A673 (cell line): ENCODE measurements around the gene MS4A4E. TPM values are rescaled to one million over a fixed set of nuclear protein-coding genes. Genes with fewer than 3 reads are reported as not detected.

Experiments
- BruUV-seq: library from RNA; stranded (reverse); fragments of 400-500 nt; replicated peaks from 2 replicates; lab custom pipeline; 2021; lab: Mats Ljungman, UMichigan
- CTCF ChIA-PET: fragments of 300-600 bp; sonication (Branson Sonifier 250); formaldehyde crosslinking; loops from one replicate; lab custom pipeline; 2022; ENCODE audit warnings: antibody characterized with exemption; lab: Charles Lee
- POLR2A ChIA-PET: fragments of 300-600 bp; sonication (Branson Sonifier 250); formaldehyde crosslinking; loops from one replicate; lab custom pipeline; 2022; ENCODE audit warnings: antibody characterized with exemption; ENCODE audit not compliant: low non-redundant PET; lab: Charles Lee
- DNase-seq: peaks from one replicate; pipeline ENCODE4 v3.0.0-alpha.2; 2015; ENCODE audit warnings: low spot score
- H3K27ac ChIP-seq: fragments of 200-600 bp; sonication (generic); 2 replicates; pipeline ENCODE4 v1.5.1; 2016; ENCODE audit warnings: mixed run types, low read depth, mild to moderate bottlenecking, mixed read lengths, antibody characterized with exemption, low read length; ENCODE audit not compliant: poor library complexity, severe bottlenecking
- H3K27me3 ChIP-seq: fragments of 200-600 bp; sonication (generic); replicated peaks from 2 replicates; pipeline ENCODE4 v1.6.1; 2017; ENCODE audit warnings: mixed run types, low read depth, mild to moderate bottlenecking, mixed read lengths, antibody characterized with exemption, low read length; ENCODE audit not compliant: insufficient read depth, poor library complexity
- H3K36me3 ChIP-seq: fragments of 200-600 bp; sonication (generic); 2 replicates; pipeline ENCODE4 v1.6.1; 2016; ENCODE audit warnings: mixed run types, mild to moderate bottlenecking, mixed read lengths, antibody characterized with exemption, low read length; ENCODE audit not compliant: insufficient read depth, poor library complexity, severe bottlenecking
- H3K4me1 ChIP-seq: fragments of 200-600 bp; sonication (generic); 2 replicates; pipeline ENCODE4 v1.6.1; 2017; ENCODE audit warnings: mixed run types, mild to moderate bottlenecking, mixed read lengths, antibody characterized with exemption, low read length; ENCODE audit not compliant: insufficient read depth, poor library complexity, severe bottlenecking
- H3K4me3 ChIP-seq: fragments of 200-600 bp; sonication (generic); 2 replicates; pipeline ENCODE4 v1.5.1; 2016; ENCODE audit warnings: low read depth, mixed run types, mild to moderate bottlenecking, mixed read lengths, low read length; ENCODE audit not compliant: poor library complexity, severe bottlenecking
- H3K9me3 ChIP-seq: fragments of 200-600 bp; sonication (generic); 2 replicates; pipeline ENCODE4 v1.6.1; 2016; ENCODE audit warnings: mixed run types, low read depth, mild to moderate bottlenecking, mixed read lengths, antibody characterized with exemption, low read length; ENCODE audit not compliant: poor library complexity, severe bottlenecking
- CTCF ChIP-seq: fragments of 300-800, 200-600 bp; sonication (generic); conservative IDR thresholded peaks from 2 replicates; pipeline ENCODE4 v1.5.1; 2017; ENCODE audit warnings: low read depth, mild to moderate bottlenecking, antibody characterized with exemption, low read length, moderate library complexity, mixed read lengths
- EZH2 ChIP-seq: fragments of 200-600 bp; sonication (generic); IDR thresholded peaks from 2 replicates; pipeline ENCODE4 v1.6.1; 2017; ENCODE audit warnings: borderline replicate concordance, low read depth, mild to moderate bottlenecking, mixed read lengths, antibody characterized with exemption, low read length; ENCODE audit not compliant: poor library complexity, severe bottlenecking
- intact Hi-C: fragments of 100-400 bp; cut with micrococcal nuclease; formaldehyde crosslinking; loops from one replicate; pipeline ENCODE4 v1.10.0; 2022; ENCODE audit not compliant: unreplicated experiment
- total RNA-seq: library from RNA; stranded (reverse); gene quantifications from 2 replicates; pipeline ENCODE4 v1.2.3, GENCODE V29; 2021

MS4A4E gene
- total RNA-seq, 1 experiment from 2014 or later: not detected

- Histone ChIP-seq H3K4me1 (no peaks in the 10 kb centered on the region), H3K27me3 (peaks cover 11% of the 10 kb centered on the region), H3K36me3 (no peaks in the 10 kb centered on the region), H3K4me3 (no peak overlapping the region), H3K9me3 (no peaks in the 10 kb centered on the region), H3K27ac (no peak overlapping the region)
- intact Hi-C loops: no loop called here
- BruUV-seq: no TSS peak
- POLR2A ChIA-PET: no interaction called here
- peak; percentile 33 for DNase-seq
- TF ChIP-seq CTCF (peak; percentile 59), EZH2 (no peak)
- CTCF ChIA-PET: no interaction called here
Measured at GRCh38 chr11:60169264-60169915, 73.5 kb downstream of the MS4A4E start.

GRCh38 chr11:60168306-60168705 is 74.6 kb downstream of the MS4A4E start:
- ChIA-PET CTCF (no interaction called here), POLR2A (no interaction called here)
- TF ChIP-seq EZH2 (no peak), CTCF (no peak)
- H3K4me3 ChIP-seq: no peak overlapping the region
- no peak for DNase-seq
- no peaks in the 10 kb centered on the region for H3K9me3 ChIP-seq
- no TSS peak for BruUV-seq
- H3K36me3 ChIP-seq: no peaks in the 10 kb centered on the region
- intact Hi-C loops: no loop called here
- H3K4me1 ChIP-seq: no peaks in the 10 kb centered on the region
- H3K27ac ChIP-seq: no peak overlapping the region
- peaks cover 11% of the 10 kb centered on the region for H3K27me3 ChIP-seq

- BruUV-seq: no TSS peak
- no peak overlapping the region for H3K4me3 ChIP-seq
- no peak overlapping the region for H3K27ac ChIP-seq
- TF ChIP-seq EZH2 (no peak), CTCF (no peak)
- POLR2A ChIA-PET: no interaction called here
- no peaks in the 10 kb centered on the region for H3K36me3 ChIP-seq
- H3K27me3 ChIP-seq: peaks cover 18% of the 10 kb centered on the region
- CTCF ChIA-PET: no interaction called here
- DNase-seq: no peak
- intact Hi-C loops: no loop called here
- no peaks in the 10 kb centered on the region for H3K4me1 ChIP-seq
- H3K9me3 ChIP-seq: no peaks in the 10 kb centered on the region
Measured at GRCh38 chr11:60165951-60166350, 77.0 kb downstream of the MS4A4E start.
